Right cardiac atrium (tissue), 5 donors: Measurements from ENCODE around the gene ZNF180. TPM values are rescaled to one million over a fixed set of nuclear protein-coding genes. Genes with fewer than 3 reads are reported as not detected.
"Not testable (repeated sequence)": the region's sequence is repeated elsewhere in the genome, so short reads cannot be mapped to it uniquely, and the experiment has no call there.

Experiments used
- ATAC-seq, 2 donors: fragments of 200-7000 bp; cut with Tn5 transposase; one replicate each; pipeline versions ENCODE4 v1.8.0 to v1.9.1; 2020; ENCODE audit warnings: moderate library complexity in 2 of 2, mild to moderate bottlenecking in 1 of 2
- DNase-seq, 3 donors: peaks; one replicate each; pipeline ENCODE4 v3.0.0-alpha.2; 2020
- H3K27ac ChIP-seq: one replicate; pipeline ENCODE4 v1.5.1; 2013; ENCODE audit warnings: mild to moderate bottlenecking, low read length, control low read depth, moderate library complexity
- H3K27me3 ChIP-seq: one replicate; pipeline ENCODE4 v1.6.1; 2013; ENCODE audit not compliant: control insufficient read depth, insufficient read depth
- H3K4me1 ChIP-seq: one replicate; pipeline ENCODE4 v1.6.1; 2013; ENCODE audit warnings: low read length; ENCODE audit not compliant: control insufficient read depth, insufficient read depth
- H3K4me3 ChIP-seq: one replicate; pipeline ENCODE4 v1.5.1; 2013; ENCODE audit warnings: low read length, control low read depth
- H3K9me3 ChIP-seq: one replicate; pipeline ENCODE4 v1.6.1; 2013; ENCODE audit warnings: low read length; ENCODE audit not compliant: control insufficient read depth
- WGBS: extraction: QIAGEN DNeasy Blood & Tissue Kit; methylation state at CpG from one replicate; pipeline ENCODE4 v1.1.7; 2013; 5-methylcytosine and 5-hydroxymethylcytosine counted together
- intact Hi-C, 4 donors: fragments of 100-400 bp; cut with DNase I; formaldehyde crosslinking; loops; one replicate each; pipeline versions ENCODE4 v1.11.0 to v1.14.0; 2022 to 2023
- polyA plus RNA-seq: library from polyadenylated mRNA; stranded (reverse); fragments of 200-250 nt; gene quantifications from one replicate; pipeline ENCODE4 v1.2.3, GENCODE V29; 2013
- total RNA-seq, 4 donors: library from RNA; stranded (reverse); fragmentation: NEBNext Ultra II Directional; extraction: Animal tissue kit (Norgen Biotek cat#: 25700); gene quantifications; one replicate each; pipeline ENCODE4 v1.2.1, GENCODE V29; 2021
- donor health status: healthy with polysubstance abuse.
- donor health status: DM: no; HTN: yes; CAD: no.
- donor health status: DM: no; HTN: no; CAD: no.
- donor health status: DM: no; HTN: yes; CAD: no; lungs with severe emphysema.
- donor health status: DM: yes; HTN: yes; CAD: no.

ZNF180 gene
- total and polyA plus RNA-seq, 5 donors = 2.6 to 6.5 (median 5.8) TPM

- intact Hi-C loops = no loop called here
- no peak for ATAC-seq
- 99% methylated on average over 1 of the region's 1 CpG for WGBS
These were observed 3.6 kb downstream of the ZNF180 start for GRCh38 chr19:44496711-44497110.

DNA sequence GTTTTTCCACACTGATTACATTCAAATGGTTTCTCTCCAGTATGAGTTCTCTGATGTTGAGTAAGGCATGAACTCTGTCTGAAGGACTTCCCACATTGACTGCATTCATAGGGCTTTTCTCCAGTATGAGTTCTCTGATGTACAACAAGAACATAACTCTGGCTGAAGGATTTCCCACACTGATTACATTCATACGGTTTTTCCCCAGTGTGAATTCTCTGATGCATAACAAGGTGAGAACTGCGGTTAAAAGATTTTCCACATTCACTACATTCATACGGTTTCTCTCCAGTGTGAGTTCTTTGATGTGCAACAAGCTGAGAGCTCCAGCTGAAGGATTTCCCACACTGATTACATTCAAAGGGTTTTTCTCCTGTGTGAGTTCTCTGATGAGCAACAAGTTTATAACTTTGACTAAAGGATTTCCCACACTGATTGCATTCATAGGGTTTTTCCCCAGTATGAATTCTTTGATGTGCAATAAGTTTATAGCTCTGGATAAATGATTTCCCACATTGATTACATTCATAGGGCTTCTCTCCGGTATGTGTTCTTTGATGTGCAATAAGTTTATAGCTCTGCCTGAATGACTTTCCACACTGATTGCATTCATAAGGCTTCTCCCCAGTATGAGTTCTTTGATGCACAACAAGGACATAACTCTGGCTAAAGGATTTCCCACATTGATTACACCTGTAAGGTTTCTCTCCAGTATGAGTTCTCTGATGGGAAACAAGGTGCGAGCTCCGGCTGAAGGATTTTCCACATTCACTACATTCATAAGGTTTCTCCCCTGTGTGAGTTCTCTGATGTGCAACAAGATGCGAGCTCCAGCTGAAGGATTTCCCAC is 23.5 kb downstream of the ZNF180 start:
- Histone ChIP-seq H3K27ac (no peak overlapping the region), H3K27me3 (no peaks in the 10 kb centered on the region), H3K9me3 (peaks cover 42% of the 10 kb centered on the region), H3K4me3 (no peak overlapping the region), H3K4me1 (no peaks in the 10 kb centered on the region)
- intact Hi-C loops = no loop called here
- no peak for DNase-seq
- WGBS = 97% methylated on average over 7 of the region's 7 CpGs
- ATAC-seq = no peak

More at GRCh38 chr19:44496711-44497110, 3.6 kb downstream of the ZNF180 start:
- DNase-seq = no peak
- no peak overlapping the region for H3K27ac ChIP-seq
- no peak overlapping the region for H3K4me3 ChIP-seq
- peaks cover 9% of the 10 kb centered on the region for H3K4me1 ChIP-seq
- peaks cover 18% of the 10 kb centered on the region for H3K9me3 ChIP-seq
- no peaks in the 10 kb centered on the region for H3K27me3 ChIP-seq

DNA sequence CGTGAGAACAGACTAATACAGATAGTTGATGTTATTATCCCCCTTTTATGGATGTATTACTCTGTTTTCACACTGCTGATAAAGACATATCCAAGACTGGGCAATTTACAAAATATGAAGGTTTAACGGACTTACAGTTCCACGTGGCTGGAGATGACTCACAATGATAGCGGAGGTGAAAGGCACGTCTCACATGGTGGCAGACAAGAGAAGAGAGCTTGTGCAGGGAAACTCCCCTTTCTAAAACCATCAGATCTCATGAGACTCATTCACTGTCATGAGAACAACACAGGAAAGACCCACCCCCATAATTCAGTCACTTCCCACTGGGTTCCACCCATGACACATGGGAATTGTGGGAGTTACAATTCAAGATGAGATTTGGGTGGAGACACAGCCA is 31.6 kb downstream of the ZNF180 start:
- H3K4me1 ChIP-seq, H3K27ac ChIP-seq, H3K27me3 ChIP-seq, intact Hi-C loops, H3K4me3 ChIP-seq, DNase-seq, ATAC-seq: not testable (repeated sequence)
- peaks cover 32% of the 10 kb centered on the region for H3K9me3 ChIP-seq
- WGBS = 72% methylated on average over 5 of the region's 5 CpGs

GRCh38 chr19:44462600-44463286 is 37.6 kb downstream of the ZNF180 start:
- ATAC-seq, intact Hi-C loops, DNase-seq, H3K9me3 ChIP-seq, H3K27ac ChIP-seq, H3K4me3 ChIP-seq, H3K4me1 ChIP-seq, H3K27me3 ChIP-seq: not testable (repeated sequence)
- whole genome bisulfite sequencing = 48% methylated on average over 3 of the region's 3 CpGs

- H3K4me1 ChIP-seq, H3K9me3 ChIP-seq, intact Hi-C loops, H3K27me3 ChIP-seq, H3K27ac ChIP-seq, H3K4me3 ChIP-seq, ATAC-seq: not testable (repeated sequence)
- DNase-seq = peak in 1 of 3 donors; percentile 15
- 92% methylated on average over 12 of the region's 13 CpGs for WGBS
These were observed 44.3 kb downstream of the ZNF180 start for GRCh38 chr19:44456016-44456415.

DNA sequence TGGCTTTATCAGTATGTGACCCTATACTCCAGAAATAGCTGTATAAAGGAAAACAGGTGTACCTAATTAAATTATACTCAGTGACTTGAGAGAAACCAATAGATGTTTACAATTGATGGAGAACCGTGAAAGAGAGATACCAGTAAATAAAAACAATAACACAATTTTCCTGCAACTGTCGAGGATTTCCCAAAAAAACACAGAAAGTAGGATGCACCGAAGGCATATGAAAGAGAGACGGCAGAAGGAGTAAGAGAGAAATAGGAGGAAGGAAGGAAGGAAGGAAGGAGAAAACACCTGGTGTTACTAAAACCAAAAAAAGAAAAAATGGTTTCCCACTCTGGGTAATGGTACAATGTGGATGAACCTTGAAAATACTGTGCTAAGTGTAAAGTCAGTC is 45.2 kb downstream of the ZNF180 start:
- Histone ChIP-seq H3K27ac (no peak overlapping the region), H3K4me3 (no peak overlapping the region), H3K9me3 (peaks cover 4% of the 10 kb centered on the region), H3K4me1 (no peaks in the 10 kb centered on the region), H3K27me3 (no peaks in the 10 kb centered on the region)
- intact Hi-C loops = no loop called here
- ATAC-seq (no peak), DNase-seq (no peak)
- 71% methylated on average over 4 of the region's 4 CpGs for WGBS

DNA sequence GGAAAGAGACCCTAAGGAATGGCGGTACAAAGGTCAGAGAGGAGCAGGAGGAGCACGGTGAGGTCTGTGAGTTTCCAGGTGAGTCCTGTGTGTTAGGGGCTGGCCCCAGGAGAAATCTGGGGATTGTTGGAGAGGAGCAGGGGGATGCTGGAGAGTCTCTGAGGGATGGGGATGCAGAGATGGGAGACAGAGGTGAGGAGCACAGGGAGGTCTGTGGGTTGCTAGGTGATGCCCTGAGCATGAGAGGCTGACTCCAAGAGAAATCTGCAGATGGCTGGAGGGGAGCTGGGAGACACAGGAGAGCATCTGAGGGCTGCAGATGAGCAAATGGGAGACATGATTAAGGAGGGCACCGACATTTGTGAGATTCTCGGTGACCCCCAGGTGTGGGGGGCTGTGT is 48.0 kb downstream of the ZNF180 start:
- ATAC-seq (no peak), DNase-seq (no peak)
- no peak overlapping the region for H3K4me3 ChIP-seq
- intact Hi-C loops = no loop called here
- 88% methylated on average over 4 of the region's 4 CpGs for WGBS
- H3K27ac ChIP-seq = no peak overlapping the region
- H3K9me3 ChIP-seq = peaks cover 3% of the 10 kb centered on the region
- H3K27me3 ChIP-seq = no peaks in the 10 kb centered on the region
- peaks cover 3% of the 10 kb centered on the region for H3K4me1 ChIP-seq

GRCh38 chr19:44451687-44452086 is 48.6 kb downstream of the ZNF180 start:
- ATAC-seq (no peak), DNase-seq (peak in 1 of 3 donors; percentile 35)
- no peak overlapping the region for H3K27ac ChIP-seq
- intact Hi-C loops = no loop called here
- no peaks in the 10 kb centered on the region for H3K27me3 ChIP-seq
- peaks cover 2% of the 10 kb centered on the region for H3K9me3 ChIP-seq
- 92% methylated on average over 18 of the region's 18 CpGs for WGBS
- H3K4me3 ChIP-seq = no peak overlapping the region
- H3K4me1 ChIP-seq = peaks cover 3% of the 10 kb centered on the region

- Histone ChIP-seq H3K4me3 (peak within 1 kb of the TSS; percentile 45), H3K27ac (no peak within 1 kb of the TSS), H3K27me3 (no peaks in the 10 kb centered on the region), H3K9me3 (peaks cover 7% of the 10 kb centered on the region), H3K4me1 (peaks cover 3% of the 10 kb centered on the region)
- intact Hi-C loops = no loop called here
- WGBS = 2% methylated on average over 45 of the region's 45 CpGs
- DNase-seq = peak; percentile 91 to 96 (median 94)
- peak; percentile 98 to 99 for ATAC-seq
These were observed 52.2 kb downstream of the ZNF180 start, which contains the start of gene ZNF229 for GRCh38 chr19:44447916-44448674. Gene ZNF229 (minus strand): TSS chr19:44448472. CDS start chr19:44442847, 5,625 bp downstream.

DNA sequence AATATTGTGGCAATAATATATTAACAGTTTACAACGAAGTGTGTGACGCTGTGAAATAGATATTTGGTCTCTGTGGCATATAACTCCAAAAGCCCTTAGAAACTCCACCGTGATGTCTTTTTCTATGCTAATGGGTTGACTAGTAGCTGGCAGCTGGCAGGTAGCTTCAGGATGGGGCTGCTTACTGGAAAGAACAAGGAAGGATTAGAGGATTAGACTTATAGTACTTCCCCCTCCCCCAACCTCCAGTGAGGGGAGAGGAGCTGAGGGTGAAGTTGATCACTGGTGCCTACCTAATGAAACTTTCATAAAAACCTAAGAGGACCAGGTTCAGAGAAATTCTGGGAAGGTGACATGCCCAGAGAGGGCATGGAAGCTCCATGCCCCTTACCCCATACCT is 61.9 kb downstream of the ZNF180 start:
- DNase-seq (no peak), ATAC-seq (no peak)
- 96% methylated on average over 3 of the region's 3 CpGs for WGBS
- Histone ChIP-seq H3K27me3 (no peaks in the 10 kb centered on the region), H3K4me1 (no peaks in the 10 kb centered on the region), H3K4me3 (no peak overlapping the region), H3K9me3 (peaks cover 9% of the 10 kb centered on the region), H3K27ac (no peak overlapping the region)
- intact Hi-C loops = no loop called here

- over 99% methylated on average over 2 of the region's 2 CpGs for WGBS
- intact Hi-C loops = no loop called here
These were observed 64.9 kb downstream of the ZNF180 start for GRCh38 chr19:44435441-44435840.

More at GRCh38 chr19:44435441-44435840, 64.9 kb downstream of the ZNF180 start:
- Histone ChIP-seq H3K27ac (no peak overlapping the region), H3K4me3 (no peak overlapping the region), H3K4me1 (no peaks in the 10 kb centered on the region), H3K27me3 (no peaks in the 10 kb centered on the region), H3K9me3 (peaks cover 20% of the 10 kb centered on the region)
- no peak for ATAC-seq
- no peak for DNase-seq
